Muscle layer of colon (tissue), 2 donors: ENCODE results near the gene KIF11.
"Not testable (repeated sequence)": the region's sequence is repeated elsewhere in the genome, so short reads cannot be mapped to it uniquely, and the experiment has no call there.

Experiments used
- H3K27ac ChIP-seq: one replicate; pipeline ENCODE4 v1.7.0; 2013; ENCODE audit warnings: low read depth, mild to moderate bottlenecking, low read length, moderate library complexity
- H3K27me3 ChIP-seq, 2 donors: one replicate each; pipeline ENCODE4 v1.7.0; 2013; ENCODE audit warnings: low read length in 2 of 2, mild to moderate bottlenecking in 2 of 2; ENCODE audit not compliant: insufficient read depth in 2 of 2, control insufficient read depth in 1 of 2
- H3K36me3 ChIP-seq: one replicate; pipeline ENCODE4 v1.7.0; 2013; ENCODE audit warnings: mild to moderate bottlenecking, low read length; ENCODE audit not compliant: insufficient read depth
- H3K4me1 ChIP-seq: one replicate; pipeline ENCODE4 v1.7.0; 2013; ENCODE audit warnings: mild to moderate bottlenecking, low read length; ENCODE audit not compliant: insufficient read depth
- H3K4me3 ChIP-seq, 2 donors: one replicate each; pipeline ENCODE4 v1.7.0; 2013; ENCODE audit warnings: low read length in 2 of 2, low read depth in 1 of 2, mild to moderate bottlenecking in 1 of 2, moderate library complexity in 1 of 2
- H3K9ac ChIP-seq: one replicate; pipeline ENCODE4 v1.7.0; 2013; ENCODE audit warnings: low read length
- H3K9me3 ChIP-seq: one replicate; pipeline ENCODE4 v1.7.0; 2013; ENCODE audit warnings: mild to moderate bottlenecking, low read length
- donor health status: abdominal sarcoma.
- donor health status: Adenocarcinoma of cecum.

The KIF11 gene

DNA sequence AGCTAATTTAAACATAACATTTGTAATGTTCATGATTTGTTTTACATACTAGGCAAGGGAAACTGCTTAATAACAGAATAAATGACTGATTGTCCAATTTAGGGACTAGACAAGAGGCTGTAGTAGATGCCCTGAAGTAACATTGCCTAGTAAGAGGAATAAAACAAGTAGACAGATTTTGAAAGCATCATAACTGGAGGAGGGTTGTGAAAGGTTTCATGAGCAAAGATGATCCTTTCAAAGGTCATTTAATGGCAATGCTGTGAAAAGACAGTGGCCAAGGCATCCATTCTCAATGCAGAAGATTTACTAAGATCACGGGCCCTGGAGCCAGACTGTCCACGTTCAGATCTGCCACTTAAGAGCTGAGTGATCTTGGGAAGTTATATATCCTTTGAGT is 52.0 kb downstream of the KIF11 start:
- Histone ChIP-seq H3K27ac (no peak overlapping the region), H3K4me3 (no peak overlapping the region), H3K4me1 (no peaks in the 10 kb centered on the region), H3K27me3 (no peaks in the 10 kb centered on the region), H3K9ac (no peak overlapping the region), H3K36me3 (no peaks in the 10 kb centered on the region), H3K9me3 (no peaks in the 10 kb centered on the region)

DNA sequence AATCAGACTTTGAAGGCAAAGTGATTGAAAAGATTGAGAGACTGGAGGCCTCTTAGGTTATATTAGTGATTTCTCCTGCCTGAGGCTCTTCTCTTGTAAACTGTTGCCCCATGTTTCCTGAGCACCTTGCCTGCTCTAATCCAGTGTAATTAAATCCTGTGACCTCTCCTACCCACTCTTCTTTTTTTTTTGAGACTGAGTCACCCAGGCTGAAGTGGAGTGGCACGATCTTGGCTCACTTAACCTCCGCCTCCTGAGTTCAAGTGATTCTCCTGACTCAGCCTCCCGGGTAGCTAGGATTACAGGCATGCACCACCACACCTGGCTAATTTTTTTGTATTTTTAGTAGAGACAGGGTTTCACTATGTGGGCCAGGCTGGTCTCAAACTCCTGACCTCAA is 57.9 kb downstream of the KIF11 start:
- H3K4me1 ChIP-seq, H3K4me3 ChIP-seq, H3K27ac ChIP-seq, H3K27me3 ChIP-seq, H3K9ac ChIP-seq, H3K9me3 ChIP-seq, H3K36me3 ChIP-seq: not testable (repeated sequence)

DNA sequence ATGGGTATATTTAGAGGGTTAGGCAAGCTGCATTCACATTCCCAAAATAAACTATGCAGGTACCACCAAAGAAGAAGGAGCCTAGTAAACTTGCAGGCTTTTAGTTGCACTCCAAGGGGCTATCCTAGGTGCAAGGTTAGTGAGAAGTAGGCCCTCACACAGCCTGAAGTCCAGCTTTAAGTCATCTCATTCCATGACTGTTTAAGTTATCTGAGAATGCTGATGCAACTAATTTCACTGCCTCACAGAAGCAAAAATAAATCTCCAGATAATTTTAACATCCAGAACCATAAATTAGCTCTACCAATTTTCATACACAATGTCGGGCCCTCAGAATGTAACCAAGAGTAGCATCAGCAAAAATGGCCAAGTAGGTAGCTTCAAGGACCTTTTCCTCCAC is 62.5 kb downstream of the KIF11 start:
- Histone ChIP-seq H3K27ac (no peak overlapping the region), H3K9me3 (no peaks in the 10 kb centered on the region), H3K36me3 (no peaks in the 10 kb centered on the region), H3K9ac (no peak overlapping the region), H3K4me1 (no peaks in the 10 kb centered on the region), H3K4me3 (no peak overlapping the region), H3K27me3 (no peaks in the 10 kb centered on the region)

DNA sequence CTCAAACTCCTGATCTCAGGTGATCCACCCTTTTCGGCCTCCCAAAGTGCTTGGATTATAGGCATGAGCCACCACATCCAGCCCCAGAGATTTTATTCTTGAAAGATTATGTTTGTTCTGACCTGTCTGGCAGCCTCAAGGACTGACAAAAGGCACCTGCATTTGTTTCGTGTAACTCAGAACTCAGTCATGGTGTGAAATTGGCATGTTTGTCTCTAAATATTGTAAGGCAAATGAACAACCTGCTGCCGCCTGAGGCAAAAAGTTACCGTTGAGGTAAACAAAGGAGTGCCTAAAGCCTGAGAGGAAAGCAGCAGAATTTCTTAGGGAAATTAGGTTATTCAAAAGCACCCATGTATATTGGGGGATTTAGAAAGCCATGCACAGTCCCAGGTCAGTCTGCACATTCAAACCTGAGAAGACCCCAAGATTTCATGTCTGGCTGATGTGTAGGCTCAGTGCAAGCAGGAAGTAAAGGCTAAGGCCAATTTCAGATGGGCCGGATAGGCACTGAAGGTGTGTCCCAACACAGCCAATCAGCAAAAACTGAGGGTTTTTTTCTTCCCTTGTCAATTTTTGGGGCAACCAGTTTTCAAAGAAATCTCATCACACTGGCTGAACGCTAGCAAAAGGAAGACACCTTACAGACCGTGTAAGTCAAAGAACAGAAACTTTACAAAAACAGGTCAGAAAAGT is 63.5 kb downstream of the KIF11 start:
- Histone ChIP-seq H3K9ac (no peak overlapping the region), H3K27me3 (no peaks in the 10 kb centered on the region), H3K36me3 (no peaks in the 10 kb centered on the region), H3K9me3 (no peaks in the 10 kb centered on the region), H3K4me1 (no peaks in the 10 kb centered on the region), H3K4me3 (no peak overlapping the region), H3K27ac (no peak overlapping the region)

DNA sequence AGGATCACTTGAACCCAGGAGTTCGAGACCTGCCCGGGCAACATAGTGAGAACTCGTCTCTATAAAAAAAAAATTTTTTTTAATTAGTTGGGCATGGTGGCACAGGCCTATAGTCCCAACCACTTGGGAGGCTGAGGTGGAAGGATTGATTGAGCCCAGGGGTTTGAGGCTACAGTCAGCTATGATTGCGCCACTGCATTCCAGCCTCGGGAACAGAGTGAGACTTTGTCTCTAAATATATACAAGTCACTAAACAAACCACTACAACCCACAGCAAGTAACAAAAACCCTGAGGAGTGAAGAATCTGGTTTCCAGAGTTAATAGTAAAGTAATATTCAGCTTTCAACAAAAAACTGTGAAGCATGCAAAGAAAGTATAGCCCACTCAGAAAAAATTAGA is 64.1 kb downstream of the KIF11 start:
- Histone ChIP-seq H3K36me3 (no peaks in the 10 kb centered on the region), H3K4me3 (no peak overlapping the region), H3K4me1 (no peaks in the 10 kb centered on the region), H3K27ac (no peak overlapping the region), H3K9ac (no peak overlapping the region), H3K27me3 (no peaks in the 10 kb centered on the region), H3K9me3 (no peaks in the 10 kb centered on the region)

DNA sequence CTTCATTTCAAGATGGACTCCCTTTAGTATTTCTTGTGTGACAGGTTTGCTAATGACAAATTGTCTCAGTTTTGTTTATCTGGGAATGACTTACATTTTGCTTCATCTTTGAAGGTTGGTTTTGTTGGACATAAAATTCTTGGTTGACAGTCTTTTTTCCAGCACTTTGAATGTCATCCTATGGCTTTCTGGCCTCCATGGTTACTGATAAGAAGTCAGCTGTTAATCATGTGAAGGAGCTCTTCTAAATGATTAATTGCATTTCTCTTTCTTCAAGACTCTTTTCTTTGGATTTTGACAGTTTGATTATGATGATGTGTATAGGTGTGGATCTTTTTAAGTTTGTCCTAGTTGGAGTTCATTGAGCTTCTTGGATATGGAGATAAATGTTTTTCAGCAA is 69.9 kb downstream of the KIF11 start:
- Histone ChIP-seq H3K9me3 (no peaks in the 10 kb centered on the region), H3K4me1 (no peaks in the 10 kb centered on the region), H3K9ac (no peak overlapping the region), H3K27ac (no peak overlapping the region), H3K36me3 (no peaks in the 10 kb centered on the region), H3K27me3 (no peaks in the 10 kb centered on the region), H3K4me3 (no peak overlapping the region)

DNA sequence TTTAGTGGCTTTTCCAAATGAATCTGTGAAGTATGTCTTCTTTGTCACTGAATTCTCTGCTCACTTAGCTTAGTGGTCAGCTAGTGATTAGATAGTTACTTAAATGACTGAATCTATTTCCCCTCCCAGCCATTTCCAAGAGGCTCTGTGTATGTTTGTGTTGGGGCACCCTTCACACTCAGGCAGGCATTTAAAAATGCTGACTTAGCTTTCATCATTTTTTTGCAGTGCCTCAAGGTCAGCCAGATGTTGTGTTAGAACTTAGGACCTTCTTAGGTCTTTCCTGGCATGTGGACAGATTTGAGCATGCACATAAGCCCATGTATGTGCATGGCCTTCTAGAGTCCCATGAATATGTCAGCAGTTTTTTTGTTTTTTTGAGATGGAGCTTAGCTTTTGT is 71.4 kb downstream of the KIF11 start:
- no peaks in the 10 kb centered on the region for H3K9me3 ChIP-seq

DNA sequence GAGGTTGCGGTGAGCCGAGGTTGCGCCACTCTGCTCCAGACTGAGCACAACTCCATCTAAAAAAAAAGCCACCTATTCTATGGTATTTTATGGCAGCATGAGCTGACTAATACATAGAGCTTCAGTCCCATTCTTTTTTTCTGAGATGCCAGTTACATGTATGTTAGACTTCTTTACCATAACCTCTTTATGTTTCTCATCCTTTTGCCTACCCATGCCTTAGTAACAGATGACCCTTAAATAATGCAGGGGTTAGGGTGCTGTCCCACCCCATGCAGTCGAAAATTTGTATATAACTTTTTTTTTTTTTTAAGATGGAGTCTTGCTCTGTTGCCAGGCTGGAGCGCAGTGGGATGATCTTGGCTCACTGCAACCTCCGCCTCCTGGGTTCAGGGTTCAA is 74.1 kb downstream of the KIF11 start:
- Histone ChIP-seq H3K36me3 (no peaks in the 10 kb centered on the region), H3K4me3 (no peak overlapping the region), H3K27ac (no peak overlapping the region), H3K9me3 (no peaks in the 10 kb centered on the region), H3K4me1 (no peaks in the 10 kb centered on the region), H3K9ac (no peak overlapping the region), H3K27me3 (no peaks in the 10 kb centered on the region)

More for the DNA sequence above, 71.4 kb downstream of the KIF11 start:
- no peak overlapping the region for H3K4me3 ChIP-seq
- no peaks in the 10 kb centered on the region for H3K27me3 ChIP-seq
- H3K4me1 ChIP-seq, result no peaks in the 10 kb centered on the region
- no peak overlapping the region for H3K9ac ChIP-seq
- H3K36me3 ChIP-seq, result no peaks in the 10 kb centered on the region
- H3K27ac ChIP-seq, result no peak overlapping the region

DNA sequence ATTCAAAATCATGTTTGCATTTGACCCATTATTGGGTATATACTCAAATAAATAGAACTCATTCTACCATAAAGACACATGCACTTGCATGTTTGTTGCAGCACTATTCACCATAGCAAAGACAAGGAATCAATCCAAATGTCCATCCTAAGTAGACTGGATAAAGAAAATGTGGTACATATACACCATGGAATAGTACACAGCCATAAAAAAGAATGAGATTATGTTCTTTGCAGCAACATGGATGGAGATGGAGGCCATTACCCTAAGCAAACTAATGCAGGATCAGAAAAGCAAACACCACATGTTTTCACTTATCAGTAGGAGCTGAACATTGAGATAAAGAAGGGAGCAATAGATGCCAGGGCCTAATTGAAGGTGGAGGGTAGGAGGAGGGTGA is 84.8 kb downstream of the KIF11 start:
- no peaks in the 10 kb centered on the region for H3K36me3 ChIP-seq
- H3K4me3 ChIP-seq, result no peak overlapping the region
- no peaks in the 10 kb centered on the region for H3K4me1 ChIP-seq
- H3K27ac ChIP-seq, result no peak overlapping the region
- no peaks in the 10 kb centered on the region for H3K27me3 ChIP-seq
- H3K9ac ChIP-seq, result no peak overlapping the region
- no peaks in the 10 kb centered on the region for H3K9me3 ChIP-seq

DNA sequence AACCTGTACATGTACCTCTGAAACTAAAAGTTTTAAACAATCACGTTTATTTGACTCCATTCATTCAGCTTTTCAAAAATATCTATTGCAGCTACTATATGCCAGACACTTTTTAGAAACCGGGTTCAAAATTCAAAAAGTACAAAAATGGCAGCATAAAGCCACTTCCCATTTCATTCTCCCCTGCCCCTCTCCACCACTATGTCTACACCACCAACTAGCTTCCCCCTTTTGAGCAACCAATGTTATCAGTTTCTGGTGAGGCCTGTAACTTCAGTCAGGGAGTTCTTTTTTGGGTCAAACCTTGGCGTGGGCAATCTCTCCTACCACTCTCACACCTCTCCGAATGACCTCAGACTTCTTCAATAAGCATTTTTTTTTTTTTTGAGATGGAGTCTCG is 85.3 kb downstream of the KIF11 start:
- no peak overlapping the region for H3K27ac ChIP-seq
- no peaks in the 10 kb centered on the region for H3K36me3 ChIP-seq
- H3K27me3 ChIP-seq, result no peaks in the 10 kb centered on the region
- no peaks in the 10 kb centered on the region for H3K9me3 ChIP-seq
- H3K9ac ChIP-seq, result no peak overlapping the region
- no peak overlapping the region for H3K4me3 ChIP-seq
- no peaks in the 10 kb centered on the region for H3K4me1 ChIP-seq

DNA sequence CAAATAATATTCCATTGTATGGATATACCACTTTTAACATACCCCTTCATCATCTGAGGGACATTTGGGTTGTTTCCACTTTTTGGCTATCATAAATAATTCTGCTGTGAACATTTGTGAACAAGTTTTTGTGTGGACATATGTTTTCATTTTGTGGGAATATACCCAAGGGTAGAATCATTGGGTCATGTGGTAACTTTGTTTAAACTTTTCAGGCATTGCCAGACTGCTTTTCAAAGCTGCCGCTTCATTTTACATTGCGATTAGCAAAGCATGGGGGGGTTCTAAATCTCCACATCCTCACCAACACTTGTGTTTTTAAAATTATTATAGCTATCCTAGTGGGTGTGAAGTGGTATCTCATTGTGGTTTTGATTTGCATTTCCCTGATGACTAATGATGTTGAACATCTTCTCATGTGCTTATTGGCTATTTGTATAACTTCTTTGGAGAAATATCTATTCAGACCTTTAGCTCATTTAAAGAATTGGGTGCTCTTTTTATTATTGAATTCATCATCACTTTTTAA is 88.4 kb downstream of the KIF11 start:
- Histone ChIP-seq H3K4me1 (no peaks in the 10 kb centered on the region), H3K27ac (no peak overlapping the region), H3K27me3 (no peaks in the 10 kb centered on the region), H3K9ac (no peak overlapping the region), H3K36me3 (no peaks in the 10 kb centered on the region), H3K9me3 (no peaks in the 10 kb centered on the region), H3K4me3 (no peak overlapping the region)

DNA sequence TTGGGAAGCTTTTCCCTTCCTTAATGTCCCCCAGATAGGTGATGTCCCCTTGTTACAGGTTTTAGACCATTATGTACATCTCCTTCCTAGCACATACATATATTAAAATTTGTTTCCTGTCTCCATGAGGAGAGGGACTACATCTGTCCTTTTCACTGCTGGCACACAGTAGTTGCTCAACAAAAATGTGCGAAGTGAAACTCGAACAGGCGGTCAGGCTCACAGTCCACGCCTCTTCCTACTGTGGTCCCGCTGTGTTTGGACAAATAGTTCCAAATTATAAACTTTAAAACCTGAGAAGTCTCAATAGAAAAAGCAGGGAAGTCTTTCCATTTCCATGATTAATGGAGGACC is 95.6 kb downstream of the KIF11 start:
- H3K27ac ChIP-seq, result peak overlapping the region; percentile 66
- peak overlapping the region; percentile 66 to 77 for H3K4me3 ChIP-seq
- H3K9ac ChIP-seq, result no peak overlapping the region
- peaks cover 5% of the 10 kb centered on the region for H3K4me1 ChIP-seq
- H3K36me3 ChIP-seq, result no peaks in the 10 kb centered on the region
- H3K27me3 ChIP-seq, result peaks cover 0 to 22% of the 10 kb centered on the region in 2 donors
- H3K9me3 ChIP-seq, result no peaks in the 10 kb centered on the region
